PC-3 (cell line): ENCODE measurements around the gene DCAF5. TPM values are rescaled to one million over a fixed set of nuclear protein-coding genes. Genes with fewer than 3 reads are reported as not detected.
A peak's percentile ranks its signal among the peaks of the same experiment; 100 is the strongest.

Experiments
- ATAC-seq: fragments of 200-7000 bp; cut with Tn5 transposase; 2 replicates; pipeline ENCODE4 v1.9.1; 2020; ENCODE audit warnings: mild to moderate bottlenecking, moderate library complexity
- BruUV-seq: library from RNA; stranded (reverse); fragments of 400-500 nt; replicated peaks from 2 replicates; lab custom pipeline; 2021; lab: Mats Ljungman, UMichigan
- CTCF ChIA-PET: fragments of 300-600 bp; sonication (Branson Sonifier 250); formaldehyde crosslinking; loops from one replicate; lab custom pipeline; 2022; ENCODE audit warnings: antibody characterized with exemption; lab: Charles Lee
- POLR2A ChIA-PET: fragments of 300-600 bp; sonication (Branson Sonifier 250); formaldehyde crosslinking; loops from one replicate; lab custom pipeline; 2022; ENCODE audit warnings: antibody characterized with exemption; ENCODE audit not compliant: unreplicated experiment; lab: Charles Lee
- DNase-seq: peaks from one replicate; pipeline ENCODE4 v3.0.0-alpha.2; 2015
- H2AFZ ChIP-seq: fragments of 300-600 bp; sonication (generic); 2 replicates; pipeline ENCODE4 v1.6.0; 2016; ENCODE audit warnings: antibody characterized with exemption, low read length
- H3F3A ChIP-seq: fragments of 300-600 bp; sonication (generic); one replicate; pipeline ENCODE4 v1.6.0; 2017; ENCODE audit warnings: antibody characterized with exemption, low read length, control low read depth, mild to moderate bottlenecking; ENCODE audit not compliant: unreplicated experiment
- H3K27ac ChIP-seq: fragments of 300-600 bp; sonication (generic); 2 replicates; pipeline ENCODE4 v1.5.1; 2016; ENCODE audit warnings: mild to moderate bottlenecking, low read length
- H3K27me3 ChIP-seq: fragments of 300-600 bp; sonication (generic); 2 replicates; pipeline ENCODE4 v1.6.1; 2016; ENCODE audit warnings: low read length, mixed read lengths
- H3K36me3 ChIP-seq: fragments of 300-600 bp; sonication (generic); 2 replicates; pipeline ENCODE4 v1.6.1; 2016; ENCODE audit warnings: low read depth, mixed run types, low read length, mixed read lengths
- H3K4me1 ChIP-seq: fragments of 300-600 bp; sonication (generic); 2 replicates; pipeline ENCODE4 v1.5.1; 2016; ENCODE audit warnings: low read length; ENCODE audit not compliant: insufficient read depth
- H3K4me2 ChIP-seq: fragments of 300-600 bp; sonication (generic); 2 replicates; pipeline ENCODE4 v1.6.0; 2016; ENCODE audit warnings: low read length
- H3K4me3 ChIP-seq: fragments of 300-600 bp; sonication (generic); 2 replicates; pipeline ENCODE4 v1.5.1; 2016; ENCODE audit warnings: mild to moderate bottlenecking, low read length, mixed read lengths
- H3K79me2 ChIP-seq: fragments of 300-600 bp; sonication (generic); 2 replicates; pipeline ENCODE4 v1.6.1; 2017; ENCODE audit warnings: low read length, mixed read lengths
- H3K9ac ChIP-seq: fragments of 300-600 bp; sonication (generic); 2 replicates; pipeline ENCODE4 v1.6.0; 2016; ENCODE audit warnings: mild to moderate bottlenecking, low read length
- H3K9me2 ChIP-seq: fragments of 300-600 bp; sonication (generic); replicated peaks from 2 replicates; pipeline ENCODE4 v1.6.1; 2016; ENCODE audit warnings: mixed run types, low read length, mixed read lengths
- H3K9me3 ChIP-seq: fragments of 300-600 bp; sonication (generic); 2 replicates; pipeline ENCODE4 v1.6.1; 2016; ENCODE audit warnings: low read length, mixed read lengths
- H4K20me1 ChIP-seq: fragments of 300-600 bp; sonication (generic); 2 replicates; pipeline ENCODE4 v1.6.1; 2016; ENCODE audit warnings: low read length, mixed read lengths
- CTCF ChIP-seq: fragments of 300-600 bp; sonication (generic); conservative IDR thresholded peaks from 2 replicates; pipeline ENCODE4 v1.5.1; 2017; ENCODE audit warnings: antibody characterized with exemption, low read depth, mild to moderate bottlenecking, low read length
- EZH2 ChIP-seq: fragments of 300-600 bp; sonication (generic); IDR thresholded peaks from one replicate; pipeline ENCODE4 v1.6.1; 2017; ENCODE audit warnings: antibody characterized with exemption, mild to moderate bottlenecking, low read length; ENCODE audit not compliant: unreplicated experiment
- EZH2phosphoT487 ChIP-seq: fragments of 300-600 bp; sonication (generic); IDR thresholded peaks from 2 replicates; pipeline ENCODE4 v1.6.1; 2018; ENCODE audit warnings: mild to moderate bottlenecking, antibody characterized with exemption, low read length, borderline replicate concordance
- intact Hi-C: fragments of 100-400 bp; cut with micrococcal nuclease; formaldehyde crosslinking; loops from 2 replicates; pipeline ENCODE4 v1.9.0; 2023
- total RNA-seq: library from RNA; depleted of rRNA; stranded (reverse); fragments of >200 nt; gene quantifications from 2 replicates; pipeline ENCODE4 v1.2.3, GENCODE V29; 2014

DCAF5 gene
- total RNA-seq, 1 experiment from 2014 or later = 17.5 TPM

- CTCF ChIA-PET = no interaction called here
- Histone ChIP-seq H3K79me2 (no peaks in the 10 kb centered on the region), H3K27me3 (no peaks in the 10 kb centered on the region), H3K9me2 (no peaks in the 10 kb centered on the region), H3F3A (no peaks in the 10 kb centered on the region), H4K20me1 (no peaks in the 10 kb centered on the region), H3K9me3 (no peaks in the 10 kb centered on the region), H3K27ac (no peak overlapping the region), H3K4me2 (no peak overlapping the region), H3K36me3 (no peaks in the 10 kb centered on the region), H3K4me1 (peaks cover 30% of the 10 kb centered on the region), H3K9ac (no peak overlapping the region), H3K4me3 (no peak overlapping the region), H2AFZ (no peak overlapping the region)
- ATAC-seq (no peak), DNase-seq (no peak)
- POLR2A ChIA-PET = interaction anchor here (0.6 kb wide), 1 partner anchor 67 kb away, joined by 3 read pairs; no protein-coding TSS in a partner anchor
- no TSS peak for BruUV-seq
- no peak for TF ChIP-seq EZH2phosphoT487
- intact Hi-C loops = no loop called here
Measured at GRCh38 chr14:69012256-69012953, 140.5 kb downstream of the DCAF5 start.

DNA sequence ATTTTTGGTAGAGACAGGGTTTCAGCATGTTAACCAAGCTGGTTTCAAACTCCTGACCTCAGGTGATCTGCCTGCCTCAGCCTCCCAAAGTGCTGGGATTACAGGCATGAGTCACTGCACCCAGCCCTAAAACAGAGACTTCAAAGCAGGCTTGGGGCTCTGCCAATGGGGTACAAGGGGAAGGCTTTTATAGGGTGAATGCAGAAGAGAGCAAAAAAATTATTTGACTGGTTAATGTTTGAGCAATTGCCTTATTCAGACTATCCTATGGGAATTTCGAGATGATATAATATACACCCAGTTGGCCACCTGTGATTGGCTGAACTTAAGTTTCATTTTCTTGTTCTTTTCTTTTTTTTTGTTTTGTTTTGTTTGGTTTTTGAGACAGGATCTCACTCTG, 142.3 kb downstream of the DCAF5 start:
- Histone ChIP-seq H3K4me3 (no peak overlapping the region), H4K20me1 (no peaks in the 10 kb centered on the region), H3K4me1 (peaks cover 37% of the 10 kb centered on the region), H2AFZ (no peak overlapping the region), H3K4me2 (peak overlapping the region; percentile 9; the same call in 1 of the 2 replicates), H3K36me3 (no peaks in the 10 kb centered on the region), H3K9ac (no peak overlapping the region), H3K27me3 (no peaks in the 10 kb centered on the region), H3K79me2 (no peaks in the 10 kb centered on the region), H3K9me3 (no peaks in the 10 kb centered on the region), H3K9me2 (no peaks in the 10 kb centered on the region), H3K27ac (peak overlapping the region; percentile 37), H3F3A (no peaks in the 10 kb centered on the region)
- peak; percentile 52 for ATAC-seq
- no TSS peak for BruUV-seq
- CTCF ChIA-PET = no interaction called here
- intact Hi-C loops = no loop called here
- peak; percentile 82 for DNase-seq
- POLR2A ChIA-PET = interaction anchor here (0.6 kb wide), 1 partner anchor 34 kb away, joined by 3 read pairs; no protein-coding TSS in a partner anchor
- TF ChIP-seq EZH2phosphoT487 (no peak), EZH2 (no peak), CTCF (no peak)

- no peaks in the 10 kb centered on the region for H3F3A ChIP-seq
- DNase-seq = no peak
- no peaks in the 10 kb centered on the region for H3K79me2 ChIP-seq
- no TSS peak for BruUV-seq
- no peak overlapping the region for H2AFZ ChIP-seq
- no peak overlapping the region for H3K9ac ChIP-seq
- no peaks in the 10 kb centered on the region for H3K36me3 ChIP-seq
- H3K27ac ChIP-seq = no peak overlapping the region
- intact Hi-C loops = loop anchor here (5.0 kb wide), 1 partner anchor 84 kb away; no protein-coding TSS in a partner anchor
- TF ChIP-seq EZH2 = no peak
- TF ChIP-seq EZH2phosphoT487 = no peak
- no peak for TF ChIP-seq CTCF
- peaks cover 34% of the 10 kb centered on the region for H3K4me1 ChIP-seq
- no peaks in the 10 kb centered on the region for H3K9me3 ChIP-seq
- no peaks in the 10 kb centered on the region for H3K27me3 ChIP-seq
- no peaks in the 10 kb centered on the region for H3K9me2 ChIP-seq
- no peaks in the 10 kb centered on the region for H4K20me1 ChIP-seq
- no peak overlapping the region for H3K4me3 ChIP-seq
- ATAC-seq = no peak
- POLR2A ChIA-PET = no interaction called here
- CTCF ChIA-PET = no interaction called here
- H3K4me2 ChIP-seq = no peak overlapping the region
Measured at GRCh38 chr14:69008421-69008884, 144.5 kb downstream of the DCAF5 start.
